SW 1271 (cell line): ENCODE data around the gene ERBB4.

Experiments
- DNase-seq, 2 experiments: peaks; one replicate each; lab custom pipeline; 2025; lab: John Stamatoyannopoulos, UW

ERBB4 gene

DNA sequence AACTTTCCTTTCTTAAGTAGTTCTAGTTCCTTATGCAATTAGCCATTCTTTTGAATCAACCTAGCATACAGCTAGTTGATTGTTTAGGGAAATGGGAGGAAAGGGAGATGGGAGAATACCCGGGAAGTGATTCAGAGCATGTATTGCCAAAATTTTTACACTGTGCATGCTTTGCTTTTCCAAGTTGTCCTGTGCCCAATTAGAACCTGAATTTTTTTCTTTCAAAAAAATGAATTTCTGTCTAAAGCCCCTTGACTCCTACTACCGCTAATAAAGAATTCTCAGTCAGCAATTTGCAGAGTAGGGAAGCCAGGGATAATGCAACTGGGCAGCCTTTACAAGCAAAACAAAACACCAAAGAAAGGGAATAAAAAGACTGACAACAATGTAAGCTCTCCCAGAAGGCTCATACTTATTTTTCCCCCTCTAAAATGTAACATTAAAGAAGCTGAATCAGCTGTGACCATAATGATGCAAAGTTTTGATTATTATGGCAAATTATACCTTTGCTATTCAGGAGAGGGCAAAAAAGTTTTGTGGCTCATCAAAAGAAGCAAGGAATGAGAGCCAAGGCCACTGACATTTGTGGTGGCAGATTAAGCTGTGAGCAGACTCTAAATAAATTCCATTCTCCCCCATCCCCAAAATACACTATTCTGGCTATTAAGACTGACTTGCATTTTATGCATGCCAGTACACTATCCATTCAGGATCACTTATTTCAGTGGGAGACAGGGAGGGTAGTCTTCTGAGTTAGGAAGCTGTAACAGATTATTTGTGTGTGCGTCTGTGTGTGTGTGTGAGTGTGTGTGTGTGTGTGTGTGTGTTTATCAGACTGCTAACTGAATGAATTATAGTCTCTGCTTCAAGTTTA, 174.3 kb downstream of the ERBB4 start:
- no peak for DNase-seq

DNA sequence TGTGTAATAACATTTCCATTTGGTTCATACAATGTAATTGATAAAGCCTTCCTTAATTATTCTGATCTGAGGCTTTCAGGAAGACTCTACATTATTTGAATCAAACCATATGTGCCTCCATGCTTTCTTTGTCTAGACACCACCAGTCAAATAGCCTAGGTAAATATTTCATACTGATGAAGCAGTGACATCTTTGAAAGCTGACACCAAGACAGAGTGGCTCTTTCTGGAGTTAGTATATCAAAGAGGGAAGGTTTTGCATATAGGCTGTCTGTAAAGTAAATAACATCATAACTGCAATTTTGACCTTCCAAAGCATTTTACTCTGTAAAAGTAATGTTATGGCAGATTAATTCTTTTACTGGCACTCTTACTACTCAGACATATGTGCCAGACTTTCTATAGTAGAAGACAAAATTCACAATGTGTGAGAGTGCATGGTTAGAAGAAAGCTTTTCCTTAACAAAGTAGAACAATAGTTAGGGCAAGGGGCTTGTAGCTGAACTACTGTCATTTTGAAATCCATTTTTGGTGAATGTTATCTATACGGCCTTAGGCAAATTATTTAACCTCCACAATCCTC, 177.3 kb downstream of the ERBB4 start:
- DNase-seq = no peak

GRCh38 chr2:212360068-212360460, 178.5 kb downstream of the ERBB4 start:
- DNase-seq = no peak

- DNase-seq = no peak
Measured at GRCh38 chr2:212359425-212360067, 179.1 kb downstream of the ERBB4 start.

GRCh38 chr2:212357606-212358005, 181.0 kb downstream of the ERBB4 start:
- DNase-seq = no peak

- DNase-seq = no peak
Measured at GRCh38 chr2:212354382-212354781, 184.2 kb downstream of the ERBB4 start.

DNA sequence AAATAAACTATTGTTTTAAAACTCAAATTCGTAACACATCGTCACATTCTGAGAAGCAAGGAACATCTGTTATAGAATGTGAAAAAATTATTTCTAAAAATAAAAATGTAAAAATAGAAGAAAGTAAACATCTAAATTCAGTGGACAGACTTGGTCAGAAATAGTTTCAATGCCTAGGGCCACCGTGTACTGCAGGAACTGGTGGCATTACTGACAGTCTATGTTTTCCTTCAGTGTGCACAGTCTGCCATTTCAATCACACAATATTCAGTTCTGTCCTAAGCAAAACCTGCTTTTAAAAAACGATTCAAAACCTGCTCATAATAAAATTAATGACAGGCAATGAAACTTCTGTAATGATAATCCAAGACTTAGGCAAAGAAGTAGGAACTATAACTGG, 190.1 kb downstream of the ERBB4 start:
- DNase-seq = no peak

DNA sequence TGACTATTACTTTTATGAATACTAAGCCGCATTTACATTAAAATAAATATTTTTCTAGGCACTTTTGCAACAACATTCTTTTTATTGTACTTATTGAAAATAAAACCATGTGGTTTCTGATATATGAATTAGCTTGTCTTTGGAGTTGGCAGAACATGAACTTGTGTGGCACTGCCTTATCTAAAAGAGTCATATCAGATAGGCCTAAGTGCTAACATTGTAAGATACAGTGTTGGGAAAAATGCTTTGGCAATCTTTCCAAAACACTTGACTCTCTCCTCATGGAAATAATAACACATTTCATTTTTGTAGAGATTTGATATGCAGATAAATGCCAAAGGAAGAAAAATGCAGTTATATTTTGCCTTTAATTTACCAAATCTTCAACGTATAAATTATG, 191.7 kb downstream of the ERBB4 start:
- DNase-seq = no peak

DNA sequence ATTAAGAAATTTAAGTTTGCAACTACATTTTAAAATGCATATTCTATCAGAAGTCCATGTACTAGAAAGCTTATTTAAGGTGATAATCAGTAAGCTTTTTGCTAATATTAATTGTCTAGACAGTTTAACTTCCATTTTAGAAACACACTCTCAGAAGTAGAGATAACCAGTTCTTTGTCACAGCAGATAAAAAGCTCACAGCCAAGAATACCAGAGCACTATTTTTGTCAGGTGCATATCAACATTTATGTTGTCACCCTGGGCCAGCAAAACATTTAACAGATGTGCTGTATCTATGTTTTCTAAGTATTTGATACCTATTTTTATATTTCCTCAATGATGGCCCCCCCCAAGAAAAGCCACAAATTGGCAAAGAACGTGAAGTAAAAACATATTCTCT, 192.6 kb downstream of the ERBB4 start:
- no peak for DNase-seq

- DNase-seq = no peak
Measured at GRCh38 chr2:212344131-212344530, 194.5 kb downstream of the ERBB4 start.

DNA sequence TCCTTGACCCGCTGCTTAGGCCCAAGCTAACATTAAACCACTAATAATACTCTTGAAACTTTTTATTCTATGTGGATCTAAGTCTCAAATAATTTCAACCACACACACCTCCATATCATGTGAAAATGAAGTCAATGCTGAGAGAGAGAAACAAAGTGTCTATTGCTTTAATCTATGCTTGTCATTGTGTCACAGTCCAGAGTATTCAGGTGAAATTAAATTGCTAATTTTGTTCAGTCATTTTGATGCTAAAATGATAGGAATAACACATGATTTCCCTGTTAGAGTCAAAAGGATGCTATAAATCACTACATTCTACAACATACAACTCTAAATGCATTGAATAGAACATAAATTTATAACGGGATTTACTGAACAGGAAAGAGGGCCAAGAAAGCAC, 195.4 kb downstream of the ERBB4 start:
- DNase-seq = no peak

- no peak for DNase-seq
Measured at GRCh38 chr2:212337486-212338343, 200.9 kb downstream of the ERBB4 start.

DNA sequence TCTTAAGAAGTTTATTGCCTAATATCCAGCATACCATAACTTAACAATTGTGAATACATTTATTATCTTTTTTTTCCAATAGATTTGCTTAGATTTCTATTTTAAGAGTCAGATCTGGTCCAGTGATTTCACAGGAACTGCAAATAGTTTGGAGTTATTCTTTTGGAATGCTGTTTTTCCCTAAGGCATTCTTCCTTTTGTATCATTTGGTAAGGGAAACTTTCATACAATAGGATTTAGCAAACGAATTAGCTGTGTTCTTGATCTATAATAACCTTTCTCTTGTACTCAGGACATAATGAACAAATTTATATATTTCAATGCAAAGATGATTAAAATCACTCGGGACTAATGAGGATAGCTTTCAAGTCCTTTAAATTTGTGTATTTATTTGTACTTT, 201.6 kb downstream of the ERBB4 start:
- no peak for DNase-seq

- no peak for DNase-seq
Measured at GRCh38 chr2:212330263-212330662, 208.3 kb downstream of the ERBB4 start.

- no peak for DNase-seq
Measured at GRCh38 chr2:212328712-212329496, 209.7 kb downstream of the ERBB4 start.

GRCh38 chr2:212328136-212328535, 210.5 kb downstream of the ERBB4 start:
- no peak for DNase-seq

DNA sequence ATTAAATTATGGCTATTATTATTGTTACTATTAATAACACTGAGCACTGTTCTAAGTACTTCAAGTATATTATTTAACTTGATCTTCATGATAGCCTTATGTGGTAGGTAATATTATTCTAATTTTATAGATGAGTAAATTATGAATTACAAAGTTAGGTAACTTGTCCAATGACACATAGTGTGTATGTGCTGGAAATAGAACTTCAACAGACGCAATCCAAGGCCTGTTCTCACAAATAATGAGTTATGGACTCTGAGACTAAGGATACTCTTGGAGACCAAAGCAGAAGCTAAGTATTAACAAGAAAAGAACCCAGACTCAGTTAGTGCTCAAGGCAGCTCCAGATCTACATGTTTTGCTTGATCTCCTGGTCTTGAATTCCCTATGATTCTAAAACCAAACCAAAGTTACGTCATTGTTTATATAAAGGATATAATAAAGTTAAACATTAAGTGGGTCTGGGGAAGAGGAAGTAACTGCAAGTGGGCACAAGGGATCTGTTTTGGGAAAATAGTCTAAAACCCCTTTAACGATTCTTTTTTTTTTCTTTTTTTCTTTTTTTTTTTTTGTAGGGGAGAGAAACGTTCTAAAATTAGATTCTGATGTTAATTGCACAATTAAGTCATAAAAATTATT, 211.3 kb downstream of the ERBB4 start:
- no peak for DNase-seq

DNA sequence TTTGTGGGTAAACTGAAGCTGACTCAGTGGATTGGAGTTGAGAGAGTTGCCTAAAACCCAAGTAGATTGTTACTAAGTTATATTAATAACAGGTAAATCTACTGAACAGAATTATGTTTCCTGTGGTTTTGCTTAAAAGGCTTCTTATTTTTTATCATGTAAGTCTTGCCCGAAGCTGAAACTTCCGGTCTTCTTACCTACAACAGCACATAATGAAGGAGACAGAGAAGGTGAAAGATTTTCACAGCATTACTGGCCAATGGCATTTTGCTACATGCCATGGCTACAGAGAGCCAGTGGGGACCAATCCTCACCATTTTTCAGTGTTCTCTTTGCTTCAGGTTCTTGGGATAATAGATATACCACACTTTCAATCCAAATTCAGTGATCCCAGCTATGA, 220.0 kb downstream of the ERBB4 start:
- no peak for DNase-seq

GRCh38 chr2:212314680-212315079, 223.9 kb downstream of the ERBB4 start:
- DNase-seq = no peak

DNA sequence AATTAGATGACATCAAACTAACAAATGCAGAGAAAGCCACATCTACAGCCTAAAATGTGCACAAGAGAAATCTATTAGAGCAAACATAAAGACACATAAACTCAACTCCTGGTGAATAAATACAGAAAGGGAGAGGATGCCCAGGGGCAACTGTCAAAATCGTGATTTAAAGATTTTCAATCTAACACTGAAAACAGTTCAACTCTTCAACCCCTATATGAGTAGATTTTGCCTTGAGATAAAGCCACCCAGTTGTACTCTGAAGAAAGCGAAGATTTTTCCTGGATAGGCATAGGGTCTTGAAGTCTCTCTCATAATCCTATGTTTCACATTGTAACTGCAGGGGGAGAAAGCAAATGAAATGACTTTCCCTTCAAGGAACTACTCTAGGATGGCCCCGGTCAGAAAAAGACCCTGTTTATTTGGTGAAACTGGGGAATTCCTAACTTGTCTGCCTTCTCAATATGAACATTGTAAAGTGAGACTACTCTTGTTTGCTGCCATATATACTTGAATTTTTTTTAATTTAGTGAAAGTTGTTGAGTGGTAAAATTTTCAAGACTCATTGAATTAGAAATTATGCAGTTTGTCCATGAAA, 226.7 kb downstream of the ERBB4 start:
- DNase-seq = no peak

- DNase-seq = no peak
Measured at GRCh38 chr2:212299943-212300342, 238.7 kb downstream of the ERBB4 start.
